ENCODE measurements around the gene CHAMP1. TPM values are rescaled to one million over a fixed set of nuclear protein-coding genes. Genes with fewer than 3 reads are reported as not detected.

Gene CHAMP1
- total and polyA plus RNA-seq, 3 donors from 2014 or later = 15.0 to 21.7 (median 19.2) TPM

GRCh38 chr13:114279146-114279545, 35.2 kb upstream of the CHAMP1 start:
- Histone ChIP-seq H3K4me1 (peaks cover 6% of the 10 kb centered on the region), H3K9me3 (no peaks in the 10 kb centered on the region), H3K36me3 (ENCODE audit: low read depth, missing control alignments) (no peaks in the 10 kb centered on the region), H3K27me3 (no peaks in the 10 kb centered on the region), H3K27ac (no peak overlapping the region), H3K4me3 (no peak overlapping the region)
- WGBS, 2 donors = 89 to 91% methylated on average over 4 of the region's 4 CpGs
- no peak for DNase-seq
- TF ChIP-seq POLR2A (IDR thresholded peaks at IDR 0.05) = no peak
- no peak for TF ChIP-seq CTCF (IDR thresholded peaks at IDR 0.05)
- intact Hi-C loops (cut with DNase I; ENCODE audit: low total_unique reads) = no loop called here

GRCh38 chr13:114279758-114280355, 34.4 kb upstream of the CHAMP1 start:
- Histone ChIP-seq H3K4me1 (peaks cover 6% of the 10 kb centered on the region), H3K4me3 (peak overlapping the region in 1 of 2 donors; percentile 87), H3K9me3 (no peaks in the 10 kb centered on the region), H3K27me3 (no peaks in the 10 kb centered on the region), H3K27ac (peak overlapping the region in 1 of 2 donors; percentile 98), H3K36me3 (ENCODE audit: low read depth, missing control alignments) (no peaks in the 10 kb centered on the region)
- TF ChIP-seq CTCF (IDR thresholded peaks at IDR 0.05) (no peak), POLR2A (IDR thresholded peaks at IDR 0.05) (no peak)
- intact Hi-C loops (cut with DNase I; ENCODE audit: low total_unique reads) = no loop called here
- DNase-seq = no peak
- WGBS, 2 donors = 71 to 81% methylated on average over 2 of the region's 2 CpGs

GRCh38 chr13:114281351-114282040, 32.8 kb upstream of the CHAMP1 start, which contains the start of gene UPF3A:
Gene UPF3A, plus strand, starts transcription at chr13:114281601. Its CDS starts 39 bp downstream, at chr13:114281640.
- peak; percentile 93 for DNase-seq
- Histone ChIP-seq H3K4me1 (peaks cover 6% of the 10 kb centered on the region), H3K27ac (peak within 1 kb of the TSS; percentile 98 to 99), H3K9me3 (no peaks in the 10 kb centered on the region), H3K27me3 (no peaks in the 10 kb centered on the region), H3K4me3 (peak within 1 kb of the TSS; percentile 76 to 87), H3K36me3 (ENCODE audit: low read depth, missing control alignments) (no peaks in the 10 kb centered on the region)
- intact Hi-C loops (cut with DNase I; ENCODE audit: low total_unique reads) = no loop called here
- 0% methylated on average over 18 to 57 of the region's 89 CpGs for WGBS, 2 donors
- TF ChIP-seq POLR2A (IDR thresholded peaks at IDR 0.05) (peak; percentile 34), CTCF (IDR thresholded peaks at IDR 0.05) (no peak)

GRCh38 chr13:114282041-114282670, 32.1 kb upstream of the CHAMP1 start:
- Histone ChIP-seq H3K36me3 (ENCODE audit: low read depth, missing control alignments) (no peaks in the 10 kb centered on the region), H3K4me3 (peak overlapping the region; percentile 76 to 87), H3K27ac (peak overlapping the region; percentile 98 to 99), H3K27me3 (no peaks in the 10 kb centered on the region), H3K4me1 (peaks cover 6% of the 10 kb centered on the region), H3K9me3 (no peaks in the 10 kb centered on the region)
- no peak for TF ChIP-seq CTCF (IDR thresholded peaks at IDR 0.05)
- no peak for TF ChIP-seq POLR2A (IDR thresholded peaks at IDR 0.05)
- peak; percentile 47 for DNase-seq
- 0% methylated on average over 37 to 50 of the region's 50 CpGs for WGBS, 2 donors
- intact Hi-C loops (cut with DNase I; ENCODE audit: low total_unique reads) = no loop called here
